HG03575 (cell line): Measurements from ENCODE around the gene CMTR2.

Source experiments
- ATAC-seq: cut with Tn5 transposase; IDR thresholded peaks from one replicate; pipeline ENCODE4 v1.9.1; 2021; ENCODE audit not compliant: unreplicated experiment, insufficient number of reproducible peaks, low FRiP score; ENCODE audit errors: extremely low read depth

Gene CMTR2

DNA sequence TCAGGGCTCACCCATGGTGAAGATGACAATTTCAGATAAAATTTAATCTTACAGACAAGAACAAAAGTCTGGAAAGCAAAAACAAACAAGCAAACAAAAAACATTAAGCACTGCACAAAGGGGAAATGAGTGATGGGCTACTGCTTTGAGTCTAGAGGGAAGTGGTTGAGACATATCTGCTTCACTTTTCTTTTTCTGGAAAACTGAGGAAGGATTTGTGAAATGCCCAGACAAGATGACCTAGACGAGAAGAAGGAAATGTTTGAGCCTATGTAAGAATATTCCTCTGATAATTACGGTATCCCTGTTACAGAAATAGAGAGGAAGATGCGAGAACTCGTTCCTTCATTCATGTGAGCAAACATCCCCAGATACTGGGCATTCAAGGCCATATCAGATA lies 47.2 kb downstream of the CMTR2 start:
- no peak for ATAC-seq
